Astrocyte of the spinal cord (primary cell): ENCODE measurements around the gene B3GNT8.

Source experiments
- DNase-seq: peaks from one replicate; pipeline ENCODE4 v3.0.0; 2011; ENCODE audit warnings: low read depth, low spot score
- H3K4me3 ChIP-seq: 2 replicates; pipeline ENCODE4 v1.5.1; 2011; ENCODE audit warnings: low read depth, mild to moderate bottlenecking, low read length, moderate library complexity
- in situ Hi-C: cut with HindIII; loops from 2 replicates; pipeline ENCODE4 v1.10.0; 2017; ENCODE audit warnings: low sequenced_read_pairs
- TF ChIP-seq, protein P1 (sequence below): IDR thresholded peaks from 2 replicates; pipeline ENCODE4 v1.5.1; 2012; ENCODE audit warnings: low read depth, mild to moderate bottlenecking, low read length, inconsistent platforms

Gene B3GNT8

DNA sequence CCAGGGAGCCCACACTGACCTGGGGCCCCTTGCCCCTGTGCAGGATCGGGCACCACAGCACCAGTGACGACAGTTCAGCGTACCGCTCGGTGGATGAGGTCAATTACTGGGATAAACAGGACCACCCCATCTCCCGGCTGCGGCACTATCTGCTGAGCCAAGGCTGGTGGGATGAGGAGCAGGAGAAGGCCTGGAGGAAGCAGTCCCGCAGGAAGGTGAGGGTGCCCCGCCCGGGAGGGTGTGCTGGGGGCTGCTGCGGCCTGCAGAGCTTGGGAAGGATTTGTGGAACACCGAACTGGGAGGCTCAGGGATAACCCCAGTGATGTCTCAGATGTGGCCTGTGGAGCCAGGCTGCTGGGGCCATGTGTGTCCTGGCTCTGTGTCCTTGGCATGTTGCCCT, 4.2 kb downstream of the B3GNT8 start:
- H3K4me3 ChIP-seq, result no peak overlapping the region
- DNase-seq, result no peak
- TF ChIP-seq, protein P1, sequence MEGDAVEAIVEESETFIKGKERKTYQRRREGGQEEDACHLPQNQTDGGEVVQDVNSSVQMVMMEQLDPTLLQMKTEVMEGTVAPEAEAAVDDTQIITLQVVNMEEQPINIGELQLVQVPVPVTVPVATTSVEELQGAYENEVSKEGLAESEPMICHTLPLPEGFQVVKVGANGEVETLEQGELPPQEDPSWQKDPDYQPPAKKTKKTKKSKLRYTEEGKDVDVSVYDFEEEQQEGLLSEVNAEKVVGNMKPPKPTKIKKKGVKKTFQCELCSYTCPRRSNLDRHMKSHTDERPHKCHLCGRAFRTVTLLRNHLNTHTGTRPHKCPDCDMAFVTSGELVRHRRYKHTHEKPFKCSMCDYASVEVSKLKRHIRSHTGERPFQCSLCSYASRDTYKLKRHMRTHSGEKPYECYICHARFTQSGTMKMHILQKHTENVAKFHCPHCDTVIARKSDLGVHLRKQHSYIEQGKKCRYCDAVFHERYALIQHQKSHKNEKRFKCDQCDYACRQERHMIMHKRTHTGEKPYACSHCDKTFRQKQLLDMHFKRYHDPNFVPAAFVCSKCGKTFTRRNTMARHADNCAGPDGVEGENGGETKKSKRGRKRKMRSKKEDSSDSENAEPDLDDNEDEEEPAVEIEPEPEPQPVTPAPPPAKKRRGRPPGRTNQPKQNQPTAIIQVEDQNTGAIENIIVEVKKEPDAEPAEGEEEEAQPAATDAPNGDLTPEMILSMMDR, result no peak
- in situ Hi-C loops, result no loop called here

DNA sequence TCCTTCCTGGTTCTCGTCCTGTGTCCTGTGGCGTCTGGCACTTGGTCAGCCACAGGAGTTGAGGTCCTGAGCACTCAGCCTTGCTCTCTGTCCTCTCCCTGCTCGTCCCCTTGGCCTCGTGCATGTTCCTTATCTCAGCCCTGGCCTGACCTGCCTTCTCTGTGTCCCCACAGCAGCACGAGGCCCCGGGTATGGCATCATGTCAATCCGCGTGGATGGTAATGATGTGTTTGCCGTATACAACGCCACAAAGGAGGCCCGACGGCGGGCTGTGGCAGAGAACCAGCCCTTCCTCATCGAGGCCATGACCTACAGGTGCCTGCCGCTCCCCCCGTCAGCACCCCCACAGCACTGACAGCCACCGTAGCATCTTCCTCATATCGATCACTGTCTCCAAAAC, 4.7 kb downstream of the B3GNT8 start:
- TF ChIP-seq, protein P1, result no peak
- no peak overlapping the region for H3K4me3 ChIP-seq
- in situ Hi-C loops, result no loop called here
- DNase-seq, result no peak

DNA sequence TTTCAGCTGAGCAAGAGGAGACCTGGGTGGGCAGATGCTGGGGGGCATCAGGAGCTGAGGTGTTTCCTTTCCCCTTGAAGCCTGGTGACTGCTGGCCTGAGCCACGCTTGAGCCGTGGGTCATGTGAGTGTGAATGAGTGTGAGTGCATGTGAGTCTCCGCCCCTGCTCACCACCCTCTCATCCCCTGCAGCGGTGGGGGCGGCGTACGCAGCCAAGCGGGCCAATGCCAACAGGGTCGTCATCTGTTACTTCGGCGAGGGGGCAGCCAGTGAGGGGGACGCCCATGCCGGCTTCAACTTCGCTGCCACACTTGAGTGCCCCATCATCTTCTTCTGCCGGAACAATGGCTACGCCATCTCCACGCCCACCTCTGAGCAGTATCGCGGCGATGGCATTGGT, 5.2 kb downstream of the B3GNT8 start:
- no peak for DNase-seq
- no peak overlapping the region for H3K4me3 ChIP-seq
- TF ChIP-seq, protein P1, result no peak
- in situ Hi-C loops, result no loop called here

DNA sequence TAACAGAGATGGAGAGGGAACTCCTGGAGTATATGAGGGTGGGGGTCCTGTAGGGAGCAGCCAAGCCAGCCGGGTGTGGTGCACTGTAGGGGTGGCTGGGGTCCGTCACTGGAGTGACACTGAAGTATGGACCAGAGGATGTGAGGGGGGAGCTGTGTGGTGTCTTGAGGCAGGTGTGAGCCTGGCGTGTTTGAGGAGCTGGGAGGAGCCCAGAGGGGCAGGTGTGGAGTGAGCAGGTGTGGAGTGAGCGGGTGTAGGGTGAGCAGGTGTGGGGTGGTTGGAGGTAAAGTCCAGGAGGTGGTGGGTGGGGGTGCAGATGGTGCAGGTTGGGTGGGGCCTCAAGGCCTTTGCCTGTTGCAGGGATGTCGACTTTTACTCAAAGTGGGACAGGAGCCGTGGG, 5.9 kb downstream of the B3GNT8 start:
- H3K4me3 ChIP-seq, result no peak overlapping the region
- TF ChIP-seq, protein P1, result no peak
- in situ Hi-C loops, result no loop called here
- DNase-seq, result no peak

DNA sequence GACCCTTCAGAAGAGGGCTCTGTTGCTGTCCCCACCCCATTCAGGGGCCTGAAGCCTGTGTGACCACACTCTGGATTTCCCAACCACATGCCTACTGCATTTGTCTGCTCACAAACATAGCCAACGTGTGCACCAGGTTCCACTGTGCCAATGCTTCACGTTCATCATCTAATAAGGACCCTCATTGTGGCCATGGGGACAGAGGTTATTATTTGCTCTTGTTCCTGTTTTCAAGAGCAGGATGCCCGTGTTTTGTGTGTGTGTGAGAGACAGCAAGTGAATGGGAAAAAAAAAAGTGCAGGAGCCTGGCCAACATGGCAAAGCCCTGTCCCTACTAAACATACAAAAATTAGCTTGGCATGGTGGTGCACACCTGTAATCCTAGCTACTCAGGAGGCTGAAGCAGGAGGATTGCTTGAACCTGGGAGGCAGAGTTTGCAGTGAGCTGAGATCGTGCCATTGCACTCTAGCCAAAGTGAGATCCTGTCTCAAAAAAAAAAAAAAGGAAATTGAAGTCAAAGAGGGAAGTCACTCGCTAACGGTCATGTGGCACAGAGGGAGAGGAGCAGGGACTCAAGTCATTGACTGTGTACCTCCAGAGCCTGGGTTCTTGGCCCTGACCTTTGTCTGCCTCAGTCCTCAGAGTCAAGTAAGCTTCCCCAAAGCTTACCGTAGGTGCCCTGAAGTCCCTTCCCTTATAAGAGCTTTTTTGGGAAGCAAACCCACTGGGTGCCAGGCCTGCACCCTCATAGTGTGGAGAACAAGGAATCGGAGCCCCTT, 6.9 kb downstream of the B3GNT8 start:
- in situ Hi-C loops, result no loop called here
- no peak overlapping the region for H3K4me3 ChIP-seq
- DNase-seq, result no peak
- TF ChIP-seq, protein P1, result no peak

DNA sequence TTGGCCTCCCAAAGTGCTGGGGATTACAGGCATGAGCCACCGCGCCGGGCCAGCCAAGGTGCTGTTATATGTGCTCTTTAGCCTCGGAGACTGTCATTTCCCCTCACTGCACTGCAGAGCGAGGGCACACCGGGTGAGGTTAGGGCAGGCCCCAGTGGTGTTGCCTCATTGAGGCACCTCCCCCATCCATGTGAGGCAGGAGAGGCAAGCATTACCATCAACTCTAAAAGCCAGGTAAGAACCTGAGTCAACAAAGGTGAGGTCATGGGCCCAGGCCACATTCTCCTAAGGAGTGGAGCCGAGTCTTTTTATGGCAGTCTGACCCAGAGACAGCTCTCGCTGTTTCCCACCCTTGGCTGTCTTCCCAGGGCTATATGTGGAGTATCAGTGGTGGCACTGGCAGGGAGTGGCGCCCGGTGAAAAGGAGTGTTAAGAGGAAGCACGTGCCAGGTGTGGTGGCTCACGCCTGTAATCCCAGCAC, 10.9 kb downstream of the B3GNT8 start:
- H3K4me3 ChIP-seq, result no peak overlapping the region
- in situ Hi-C loops, result no loop called here
- TF ChIP-seq, protein P1, result no peak
- DNase-seq, result no peak
